HepG2 (cell line): ENCODE results near the gene KCNMA1. TPM values are rescaled to one million over a fixed set of nuclear protein-coding genes. Genes with fewer than 3 reads are reported as not detected.

Experiments used
- ATAC-seq: fragments of 200-7000 bp; cut with Tn5 transposase; 3 replicates; pipeline ENCODE4 v1.9.1; 2020; ENCODE audit warnings: mild to moderate bottlenecking, moderate library complexity
- BruUV-seq: library from RNA; stranded (reverse); fragments of 400-500 nt; replicated peaks from 2 replicates; lab custom pipeline; 2021; lab: Mats Ljungman, UMichigan
- CTCF ChIA-PET: fragments of 300-600 bp; formaldehyde crosslinking; extraction: SDS; loops from one replicate; lab custom pipeline; 2021; ENCODE audit warnings: low total read pairs, inconsistent platforms, low intra/inter-chr PET ratio; lab: Yijun Ruan, JAX
- POLR2A ChIA-PET: fragments of 350-600 bp; sonication (Branson Sonifier 250); formaldehyde crosslinking; loops from one replicate; lab custom pipeline; 2020; ENCODE audit warnings: antibody characterized with exemption, inconsistent platforms; lab: Yijun Ruan, JAX
- DNase-seq: peaks from one replicate; pipeline ENCODE4 v3.0.0-alpha.2; 2015; ENCODE audit warnings: low spot score
- FAIRE-seq: peaks from 3 replicates; lab custom pipeline; 2011; peaks lifted over from hg19 to GRCh38; lab: Jason Lieb, UNC
- H2AFZ ChIP-seq: one replicate; pipeline ENCODE4 v1.6.1; 2011; ENCODE audit warnings: low read length, inconsistent platforms
- H3K27ac ChIP-seq: fragments of 300-600 bp; 3 replicates; pipeline ENCODE4 v1.8.0; 2011; ENCODE audit warnings: mixed run types, mild to moderate bottlenecking, mixed read lengths, low read length, inconsistent platforms; ENCODE audit not compliant: insufficient read depth; ENCODE audit errors: extremely low read length
- H3K27me3 ChIP-seq, 2 experiments: fragments of 200-600 bp in 1 of 2; 2 replicates in 1 of 2; 3 replicates in 1 of 2; pipeline versions ENCODE4 v1.6.0 to v1.8.0; 2011; ENCODE audit warnings: low read length in 2 of 2, mild to moderate bottlenecking in 2 of 2, moderate library complexity in 2 of 2, inconsistent platforms in 1 of 2; ENCODE audit not compliant: insufficient read depth in 2 of 2, control insufficient read depth in 1 of 2
- H3K36me3 ChIP-seq, 2 experiments: fragments of 200-600 bp in 1 of 2; replicated peaks in 1 of 2; 2 replicates in 1 of 2; 3 replicates in 1 of 2; pipeline versions ENCODE4 v1.5.1 to v1.8.0; 2011; ENCODE audit warnings: low read length in 2 of 2, inconsistent platforms in 1 of 2; ENCODE audit not compliant: insufficient read depth in 2 of 2, control insufficient read depth in 1 of 2
- H3K4me1 ChIP-seq: 2 replicates; pipeline ENCODE4 v1.5.1; 2012; ENCODE audit warnings: low read length, inconsistent platforms; ENCODE audit not compliant: insufficient read depth
- H3K4me2 ChIP-seq: 2 replicates; pipeline ENCODE4 v1.6.0; 2011; ENCODE audit warnings: low read depth, low read length, inconsistent platforms
- H3K4me3 ChIP-seq, 3 experiments: fragments of 200-600 bp in 1 of 3; sonication (generic), shearing (Covaris generic) in 1 of 3; replicated peaks in 1 of 3; 2 replicates each; pipeline ENCODE4 v1.5.1; 2011 to 2016; ENCODE audit warnings: low read length in 3 of 3, inconsistent platforms in 2 of 3, low read depth in 2 of 3, mild to moderate bottlenecking in 2 of 3, control low read depth in 1 of 3, mixed read lengths in 1 of 3; ENCODE audit not compliant: insufficient read depth in 1 of 3
- H3K79me2 ChIP-seq: one replicate; pipeline ENCODE4 v1.6.1; 2011; ENCODE audit warnings: low read length, inconsistent platforms; ENCODE audit not compliant: insufficient read depth
- H3K9ac ChIP-seq: 2 replicates; pipeline ENCODE4 v1.6.0; 2011; ENCODE audit warnings: mild to moderate bottlenecking, low read depth, low read length, inconsistent platforms; ENCODE audit not compliant: insufficient read depth
- H3K9me3 ChIP-seq: 2 replicates; pipeline ENCODE4 v1.5.1; 2012; ENCODE audit warnings: mild to moderate bottlenecking, low read length
- H4K20me1 ChIP-seq: 2 replicates; pipeline ENCODE4 v1.6.0; 2011; ENCODE audit warnings: inconsistent platforms, mild to moderate bottlenecking, low read length, moderate library complexity; ENCODE audit not compliant: insufficient read depth
- ARNTL ChIP-seq: sonication (generic); formaldehyde crosslinking; IDR thresholded peaks from 2 replicates; pipeline ENCODE4 v1.4.0; 2020; ENCODE audit warnings: mild to moderate bottlenecking, missing genetic modification reagents
- FOXP1 ChIP-seq, 2 experiments: fragments of 450-650 bp in 1 of 2; IDR thresholded peaks; 2 replicates each; pipeline ENCODE4 v1.6.1; 2017 to 2018; ENCODE audit warnings: antibody characterized with exemption in 1 of 2
- LCORL ChIP-seq, 2 experiments: fragments of 450-650 bp in 1 of 2; sonication (generic) in 1 of 2; formaldehyde crosslinking in 1 of 2; IDR thresholded peaks; 2 replicates each; pipeline versions ENCODE4 v1.5.0 to v1.6.1; 2017 to 2020; ENCODE audit warnings: antibody characterized with exemption in 1 of 2, missing genetic modification reagents in 1 of 2
- MNT ChIP-seq: fragments of 450-650 bp; IDR thresholded peaks from 2 replicates; pipeline ENCODE4 v1.6.1; 2016
- REST ChIP-seq, 2 experiments: IDR thresholded peaks; 2 replicates each; pipeline ENCODE4 v1.6.1; 2011 to 2012; ENCODE audit warnings: low read length in 2 of 2, borderline replicate concordance in 1 of 2, low read depth in 1 of 2, mild to moderate bottlenecking in 1 of 2, moderate library complexity in 1 of 2
- SRSF1 ChIP-seq: fragments of 200-400 bp; formaldehyde crosslinking; optimal IDR thresholded peaks from 2 replicates; pipeline ENCODE3; 2017; ENCODE audit warnings: mild to moderate bottlenecking, low read depth, low read length, moderate library complexity
- TGIF2 ChIP-seq: IDR thresholded peaks from 2 replicates; pipeline ENCODE4 v1.6.1; 2016; ENCODE audit warnings: control low read depth, missing compliant biosample characterization
- ZNF263 ChIP-seq: sonication (generic); formaldehyde crosslinking; IDR thresholded peaks from 2 replicates; pipeline ENCODE4 v1.4.0; 2020; ENCODE audit warnings: missing genetic modification reagents
- WGBS: methylation state at CpG from one replicate; pipeline ENCODE4 v1.1.6; 2017; ENCODE audit warnings: low lambda C conversion rate; 5-methylcytosine and 5-hydroxymethylcytosine counted together
- in situ Hi-C: cut with HindIII; loops from 2 replicates; pipeline ENCODE4 v1.10.0; 2017; ENCODE audit warnings: low pct_unique_long_range_greater_than_20kb; ENCODE audit not compliant: extremely low pct_ligation_motif_present
- intact Hi-C: fragments of 100-400 bp; cut with micrococcal nuclease; formaldehyde crosslinking; loops from one replicate; pipeline ENCODE4 v1.10.0; 2022; ENCODE audit not compliant: unreplicated experiment
- polyA plus RNA-seq, 8 experiments: library from polyadenylated mRNA; depleted of rRNA in 3 of 8; stranded (reverse) in 7 of 8; unstranded in 1 of 8; fragments of >200 nt; fragmentation: Illumina TruSeq in 4 of 8; extraction: Trizol in 4 of 8; gene quantifications; 2 replicates each; pipeline versions ENCODE4 v1.2.1 to v1.2.3, GENCODE V29; 2011 to 2016; ENCODE audit warnings: low read depth in 4 of 8, missing spikeins in 1 of 8, mixed read lengths in 1 of 8; ENCODE audit not compliant: insufficient read depth in 1 of 8
- total RNA-seq, 5 experiments: library from RNA; depleted of rRNA; stranded (reverse); fragments of >200 nt; fragmentation: Illumina TruSeq; extraction: Trizol; gene quantifications; 2 replicates each; pipeline ENCODE4 v1.2.3, GENCODE V29; 2016; ENCODE audit warnings: low read depth in 1 of 5

Gene KCNMA1
- total and polyA plus RNA-seq, 2 of the 13 experiments (the other 11 are each of a cell fraction or from before 2014, with no cell fraction given) = 0.02 TPM; not detected in 1

- no peak for TF ChIP-seq REST (IDR thresholded peaks at IDR 0.05; ENCODE audit: borderline replicate concordance in 1 of 2, low read depth in 1 of 2, low read length in 2 of 2)
- TF ChIP-seq FOXP1 (IDR thresholded peaks at IDR 0.05) = no peak
- TF ChIP-seq FOXP1 (CRISPR knock-in tag; IDR thresholded peaks at IDR 0.05) = no peak
- no peak for TF ChIP-seq ARNTL (CRISPR knock-in tag)
- TF ChIP-seq, all 625 proteins: peak for 0
These were observed 126.0 kb downstream of the KCNMA1 start (continued) for GRCh38 chr10:77511498-77512218.

- in situ Hi-C loops = no loop called here
- H3K4me1 ChIP-seq = no peaks in the 10 kb centered on the region
- BruUV-seq = no TSS peak
These were observed 126.9 kb downstream of the KCNMA1 start for GRCh38 chr10:77510695-77511094.

More at GRCh38 chr10:77510695-77511094, 126.9 kb downstream of the KCNMA1 start:
- Histone ChIP-seq H3K9ac (no peak overlapping the region), H4K20me1 (no peaks in the 10 kb centered on the region), H3K4me2 (no peak overlapping the region), H2AFZ (no peak overlapping the region), H3K36me3 (no peaks in the 10 kb centered on the region), H3K27me3 (peaks cover 0 to 14% of the 10 kb centered on the region in 2 experiments; a peak in 3 of 5 replicates), H3K79me2 (no peaks in the 10 kb centered on the region), H3K9me3 (no peaks in the 10 kb centered on the region), H3K4me3 (no peak overlapping the region), H3K27ac (no peak overlapping the region)
- intact Hi-C loops = no loop called here
- ATAC-seq = no peak
- ChIA-PET CTCF (no interaction called here), POLR2A (no interaction called here)
- TF ChIP-seq LCORL (IDR thresholded peaks at IDR 0.05) = peak; percentile 55; the same call in 1 of the 2 replicates
- no peak for TF ChIP-seq LCORL (CRISPR knock-in tag; IDR thresholded peaks at IDR 0.05)
- TF ChIP-seq SRSF1 = no peak
- TF ChIP-seq ZNF263 = no peak
- TF ChIP-seq TGIF2 (CRISPR knock-in tag) = no peak
- peak; percentile 31; the same call in 1 of the 2 replicates for TF ChIP-seq MNT
- no peak for DNase-seq
- 28% methylated on average over 7 of the region's 7 CpGs for WGBS
- FAIRE-seq = no peak
